GM18508 (cell line): Measurements from ENCODE around the gene ZNF609.
"Not testable (repeated sequence)": the region's sequence is repeated elsewhere in the genome, so short reads cannot be mapped to it uniquely, and the experiment has no call there.

ENCODE experiments used
- ATAC-seq: cut with Tn5 transposase; IDR thresholded peaks from one replicate; pipeline ENCODE4 v1.9.1; 2021; ENCODE audit warnings: moderate number of reproducible peaks; ENCODE audit not compliant: insufficient read depth, unreplicated experiment

The ZNF609 gene

DNA sequence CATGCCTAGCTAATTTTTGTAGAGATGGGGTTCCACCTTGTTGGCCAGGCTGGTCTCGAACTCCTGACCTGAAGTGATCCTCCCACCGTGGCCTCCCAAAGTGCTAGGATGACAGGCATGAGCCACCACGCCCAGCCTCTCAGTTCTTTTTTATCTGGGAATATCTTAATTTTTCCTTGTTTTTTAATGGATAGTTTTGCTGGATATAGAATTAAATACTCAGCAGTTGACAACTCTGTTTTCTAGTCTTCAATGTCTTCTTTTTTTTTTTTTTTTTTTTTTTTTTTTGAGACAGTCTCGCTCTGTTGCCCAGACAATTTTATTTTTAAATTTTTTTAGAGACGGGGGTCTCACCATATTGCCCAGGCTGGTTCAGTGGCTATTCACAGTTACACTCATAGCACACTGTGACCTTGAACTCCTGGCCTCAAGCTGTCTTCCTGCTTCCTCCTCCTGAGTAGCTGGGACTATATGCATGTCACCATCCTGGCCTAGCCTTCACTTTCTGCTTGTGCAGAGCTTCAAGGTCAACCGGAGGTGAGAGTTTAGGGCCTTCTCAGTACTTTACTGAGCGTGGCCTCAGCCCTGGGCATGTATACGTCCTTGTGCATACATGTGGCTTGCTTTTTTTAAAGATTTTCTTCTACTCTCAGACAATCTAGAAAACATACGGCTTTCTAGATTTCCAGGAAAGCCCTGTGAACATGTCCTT lies 120.5 kb downstream of the ZNF609 start:
- no peak for ATAC-seq

DNA sequence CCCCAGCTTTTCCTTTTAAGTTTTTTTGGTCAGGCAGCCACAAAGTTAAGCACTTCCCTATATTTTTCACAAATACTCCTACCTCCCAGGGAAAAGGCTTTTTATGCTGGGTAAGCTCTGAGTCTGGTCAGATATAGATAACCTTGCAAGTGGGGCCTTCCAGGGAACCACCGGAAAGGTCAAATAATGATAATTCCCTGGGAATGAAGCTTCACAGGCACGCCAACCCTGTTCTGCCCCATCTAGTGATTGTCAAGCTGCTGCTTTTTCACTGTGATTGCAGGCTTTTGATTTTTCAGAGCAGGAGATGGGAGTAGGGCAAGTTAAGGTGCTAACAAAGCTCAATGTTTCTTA lies 121.0 kb downstream of the ZNF609 start:
- no peak for ATAC-seq

DNA sequence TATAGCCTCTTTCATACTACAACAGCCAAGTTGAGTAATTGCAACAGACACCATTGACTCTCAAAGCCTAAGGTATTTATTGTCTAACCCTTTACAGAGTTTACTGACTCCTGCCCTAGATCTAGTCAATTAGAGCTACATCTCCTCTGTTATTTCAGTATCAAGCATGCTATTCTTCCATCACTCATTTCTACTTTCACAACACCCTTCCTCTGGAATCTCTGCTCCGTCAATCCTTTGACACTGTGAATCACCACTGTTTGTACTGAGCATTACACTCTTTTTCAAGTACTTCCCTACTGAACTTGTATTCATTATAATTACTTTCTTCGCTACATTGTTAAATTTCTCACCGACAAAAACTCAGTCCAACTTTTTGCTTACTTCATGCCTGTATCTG lies 121.8 kb downstream of the ZNF609 start:
- ATAC-seq = no peak

DNA sequence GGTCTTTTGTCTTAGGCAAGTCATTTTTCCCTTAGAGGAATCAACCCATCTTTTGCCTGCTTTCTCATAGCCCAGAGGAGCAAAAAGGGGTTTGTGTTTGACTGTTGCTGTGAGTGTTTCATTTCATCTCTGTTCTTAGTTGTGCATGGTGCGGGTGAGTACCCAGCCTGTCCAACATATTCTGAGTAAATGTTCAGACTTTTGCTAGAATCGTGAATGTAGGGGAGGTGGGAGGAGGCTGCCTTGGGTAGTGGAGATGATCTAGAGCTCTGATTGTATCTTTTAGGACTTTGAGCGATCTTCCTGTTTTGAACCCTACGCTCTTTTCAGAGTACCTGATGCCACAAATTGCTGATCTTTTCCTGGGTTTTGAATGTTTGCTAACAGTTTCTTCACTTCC lies 123.1 kb downstream of the ZNF609 start:
- no peak for ATAC-seq

DNA sequence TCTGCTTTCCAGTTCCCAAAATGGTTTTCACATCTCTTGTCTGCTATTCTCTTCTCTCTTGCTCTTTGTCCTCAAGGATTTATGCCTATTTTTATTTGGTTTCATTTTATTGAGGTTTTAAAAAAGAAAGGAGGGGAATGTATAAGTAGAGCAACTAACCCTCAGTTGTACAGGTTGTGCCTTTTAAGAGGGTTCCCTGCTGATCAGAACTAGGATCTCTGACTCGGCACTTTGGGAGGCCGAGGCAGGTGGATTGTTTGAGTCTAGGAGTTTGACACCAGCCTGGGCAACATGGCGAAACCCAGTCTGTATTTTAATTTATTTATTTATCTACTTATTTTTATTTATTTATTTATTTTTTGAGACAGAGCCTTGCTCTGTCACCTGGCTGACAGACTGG lies 123.6 kb downstream of the ZNF609 start:
- no peak for ATAC-seq

DNA sequence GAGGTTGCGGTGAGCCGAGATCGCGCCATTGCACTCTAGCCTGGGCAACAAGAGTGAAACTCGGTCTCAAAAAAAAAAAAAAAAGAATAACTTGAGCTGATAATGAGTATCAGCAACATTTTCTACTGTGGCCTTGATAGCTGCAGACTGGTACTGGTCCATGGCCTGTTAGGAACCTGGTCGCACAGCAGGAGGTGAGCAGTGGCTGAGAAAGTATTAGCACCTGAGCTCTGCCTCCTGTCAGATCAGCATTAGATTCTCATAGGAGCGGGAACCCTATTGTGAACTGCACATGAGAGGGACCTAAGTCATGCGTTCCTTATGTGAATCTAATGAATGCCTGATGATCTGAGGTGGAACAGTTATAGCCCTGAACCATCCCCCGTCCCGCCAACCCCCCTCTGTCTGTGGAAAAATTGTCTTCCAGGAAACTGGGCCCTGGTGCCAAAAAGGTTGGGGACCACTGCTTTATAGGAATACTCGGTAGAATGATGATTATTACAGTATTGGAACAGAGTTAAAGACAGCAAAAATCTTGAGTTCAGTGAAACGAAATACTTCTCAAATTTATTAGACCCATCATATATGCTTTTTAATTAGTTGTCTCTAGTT lies 126.0 kb downstream of the ZNF609 start:
- no peak for ATAC-seq

DNA sequence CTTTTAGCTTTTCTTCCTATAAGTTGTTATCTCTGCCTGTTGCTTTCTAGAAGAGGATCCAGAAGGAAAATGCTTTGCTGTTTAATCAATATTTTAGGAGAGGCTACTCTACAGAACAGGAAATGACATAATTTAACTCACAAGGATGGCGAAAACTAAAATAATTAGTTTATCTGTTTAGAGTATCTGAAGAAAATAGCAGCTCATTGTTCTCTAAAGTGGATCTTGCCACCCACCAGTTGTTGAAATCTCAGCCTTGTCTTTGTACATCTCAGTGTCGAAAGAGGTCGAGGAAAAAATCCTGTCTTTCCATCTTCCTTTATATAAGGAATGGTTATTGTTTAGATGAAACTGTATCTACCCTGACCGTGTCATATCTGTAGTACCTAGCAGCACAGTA lies 126.6 kb downstream of the ZNF609 start:
- no peak for ATAC-seq

DNA sequence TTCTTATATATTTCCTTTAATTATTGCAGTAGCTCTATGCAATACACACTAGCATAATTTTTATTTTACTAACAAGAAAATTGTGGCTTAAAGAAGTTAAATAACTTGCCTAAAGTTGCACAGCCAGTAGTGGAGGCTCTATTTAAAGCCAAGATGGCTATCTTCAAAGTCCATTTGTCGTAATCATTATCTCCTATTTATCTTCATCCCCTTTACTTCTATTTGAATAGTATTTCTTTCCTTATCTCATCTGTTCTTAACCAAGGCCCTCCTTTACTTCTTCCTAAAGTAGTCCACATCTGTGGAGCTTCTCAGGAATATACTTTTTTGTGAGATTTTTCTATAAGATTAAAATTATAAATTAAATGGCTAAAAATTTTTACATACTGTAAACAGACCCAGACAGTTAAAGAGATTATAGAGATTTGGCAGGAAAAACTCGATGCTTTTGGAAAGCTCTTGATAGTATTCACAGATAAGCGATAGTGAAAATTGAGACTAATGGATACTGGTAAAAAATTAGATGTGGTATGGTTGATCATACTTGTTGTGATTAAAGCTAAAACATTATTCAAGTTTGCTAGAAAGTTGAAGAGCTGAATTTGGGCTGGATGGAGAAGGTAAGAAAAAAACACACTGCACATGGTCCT lies 129.2 kb downstream of the ZNF609 start:
- no peak for ATAC-seq

DNA sequence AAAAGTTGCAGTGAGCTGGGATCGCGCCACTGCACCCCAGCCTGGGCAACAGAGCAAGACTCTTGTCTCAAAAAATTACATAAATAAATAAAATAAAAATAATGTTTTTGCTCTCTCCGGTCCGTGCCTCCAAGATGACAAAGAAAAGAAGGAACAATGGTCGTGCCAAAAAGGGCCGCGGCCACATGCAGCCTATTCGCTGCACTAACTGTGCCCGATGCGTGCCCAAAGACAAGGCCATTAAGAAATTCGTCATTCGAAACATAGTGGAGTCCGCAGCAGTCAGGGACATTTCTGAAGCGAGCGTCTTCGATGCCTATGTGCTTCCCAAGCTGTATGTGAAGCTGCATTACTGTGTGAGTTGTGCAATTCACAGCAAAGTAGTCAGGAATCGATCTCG lies 132.5 kb downstream of the ZNF609 start:
- ATAC-seq = not testable (repeated sequence)

DNA sequence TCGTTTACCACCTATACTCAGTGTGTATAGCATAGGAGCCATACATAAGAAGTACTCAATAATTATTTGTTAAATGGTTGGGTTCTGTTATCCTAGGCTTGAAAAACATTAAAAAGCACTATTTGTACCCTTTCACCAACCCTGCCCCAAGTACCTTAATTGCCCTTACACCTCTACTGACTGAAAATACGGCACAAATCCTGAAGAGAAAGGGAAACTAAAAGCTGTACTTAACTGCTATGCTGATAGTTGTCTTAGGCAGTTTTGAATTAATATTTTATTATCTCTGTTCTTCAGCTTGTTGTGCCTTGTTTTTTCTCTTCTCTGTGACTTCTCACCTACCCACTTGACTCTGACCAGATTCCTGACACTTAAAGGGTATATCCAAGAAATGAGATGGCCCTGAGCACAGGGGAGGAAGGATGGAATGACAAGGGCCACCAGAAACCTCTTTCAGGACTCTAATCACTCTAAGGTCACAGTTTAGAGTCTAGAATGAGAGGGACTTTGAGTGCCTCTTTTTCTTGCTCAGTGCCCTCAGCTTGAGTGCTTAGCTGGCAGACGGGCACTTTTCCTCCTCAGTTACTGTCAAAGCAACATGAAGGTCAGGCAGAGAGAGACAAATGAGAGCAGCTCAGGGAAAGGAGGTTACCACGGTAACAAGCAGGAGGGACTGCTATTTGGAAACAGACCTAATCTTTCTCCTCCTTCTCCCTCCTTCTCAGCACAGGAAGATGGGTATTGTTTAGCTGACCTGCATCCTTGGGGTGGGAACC lies 136.5 kb downstream of the ZNF609 start:
- ATAC-seq = no peak

DNA sequence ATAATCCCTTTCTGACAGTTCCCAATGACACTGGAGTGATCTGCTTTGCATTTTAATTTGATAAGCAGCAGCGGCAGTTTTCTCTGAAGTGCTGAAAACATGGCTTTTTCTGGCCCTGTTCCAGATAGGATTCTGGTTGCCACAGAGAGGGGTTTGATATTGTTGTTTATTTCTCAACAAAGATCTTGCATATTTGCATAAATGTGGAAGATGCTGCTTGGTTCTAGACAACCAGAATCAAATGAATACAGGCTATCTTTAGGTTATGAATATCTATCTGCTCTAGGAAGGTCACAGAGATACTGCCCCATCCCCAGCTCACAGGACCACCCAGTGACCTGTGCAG lies 137.1 kb downstream of the ZNF609 start:
- no peak for ATAC-seq

DNA sequence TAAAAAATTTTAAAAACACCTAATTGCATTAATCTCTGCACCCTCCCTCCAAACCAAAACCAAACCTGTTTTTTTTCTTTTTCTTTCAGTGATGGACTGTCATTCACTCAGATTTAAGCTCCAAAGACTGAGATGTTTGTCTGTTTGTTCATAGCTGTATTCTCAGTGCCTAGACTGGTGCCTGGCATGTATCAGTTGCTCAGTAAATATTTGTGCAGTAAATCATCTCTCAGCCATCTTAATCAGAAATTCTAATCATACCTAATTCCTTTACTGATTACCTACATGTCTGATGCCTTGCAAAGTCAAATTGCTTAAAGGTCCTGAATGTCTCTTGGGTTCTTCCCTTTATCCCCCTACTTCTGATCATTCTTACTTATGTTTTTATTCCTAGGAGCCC lies 138.8 kb downstream of the ZNF609 start:
- no peak for ATAC-seq

DNA sequence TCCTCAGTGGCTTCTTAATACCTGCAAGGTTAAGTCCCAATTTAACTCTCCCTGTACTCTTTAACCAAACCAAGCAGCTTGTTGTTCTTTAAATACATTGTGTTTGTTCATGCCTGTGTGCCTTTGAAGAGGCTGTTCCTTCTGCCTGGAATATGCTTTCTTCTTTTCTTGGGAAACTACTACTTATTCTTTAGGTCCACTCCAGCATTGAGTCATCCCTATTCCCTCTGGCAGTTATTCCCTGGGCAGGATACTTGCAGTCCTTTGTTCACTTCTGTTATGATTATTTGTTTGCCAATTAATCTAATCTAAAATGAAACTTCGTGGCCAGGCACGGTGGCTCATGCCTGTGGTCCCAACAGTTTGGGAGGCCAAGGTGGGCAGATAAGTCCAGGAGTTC lies 139.3 kb downstream of the ZNF609 start:
- ATAC-seq = no peak

DNA sequence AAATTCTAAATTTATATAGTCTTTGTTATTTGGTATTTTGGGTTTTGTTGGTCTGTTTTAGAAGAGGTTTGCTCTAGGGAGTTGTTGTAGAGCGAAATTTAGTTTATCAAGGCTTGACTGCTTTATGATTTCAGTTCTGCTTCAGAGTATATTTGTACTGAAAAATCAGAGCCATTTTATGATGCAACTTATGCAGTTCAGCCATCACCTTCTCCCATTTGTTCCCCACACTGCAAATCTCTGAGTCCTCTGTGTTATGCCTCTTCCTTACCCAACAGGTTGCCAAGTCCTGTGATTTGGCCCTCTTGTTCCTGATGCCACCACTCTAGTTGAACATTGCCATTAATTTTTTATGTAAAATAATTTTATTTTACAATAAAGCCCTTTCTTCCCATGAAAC lies 140.4 kb downstream of the ZNF609 start:
- no peak for ATAC-seq

DNA sequence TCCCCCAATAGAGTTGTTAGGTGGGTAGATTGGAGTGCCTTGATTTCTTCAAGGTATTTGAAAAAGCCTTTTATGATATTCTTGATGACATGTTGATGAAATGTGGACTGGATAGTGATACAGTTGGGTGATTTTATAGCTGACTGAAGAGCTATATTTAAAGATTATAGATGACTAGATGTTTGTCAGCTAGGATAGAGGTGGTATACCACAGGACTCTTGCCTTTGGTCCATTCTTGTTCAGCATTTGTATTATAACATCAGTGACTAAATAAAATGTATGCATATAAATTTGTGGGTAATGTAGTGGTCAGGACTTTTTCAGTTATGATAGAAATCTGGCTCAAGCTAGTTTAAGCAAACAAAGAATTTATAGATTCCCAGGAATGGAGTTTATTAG lies 143.9 kb downstream of the ZNF609 start:
- ATAC-seq = no peak

DNA sequence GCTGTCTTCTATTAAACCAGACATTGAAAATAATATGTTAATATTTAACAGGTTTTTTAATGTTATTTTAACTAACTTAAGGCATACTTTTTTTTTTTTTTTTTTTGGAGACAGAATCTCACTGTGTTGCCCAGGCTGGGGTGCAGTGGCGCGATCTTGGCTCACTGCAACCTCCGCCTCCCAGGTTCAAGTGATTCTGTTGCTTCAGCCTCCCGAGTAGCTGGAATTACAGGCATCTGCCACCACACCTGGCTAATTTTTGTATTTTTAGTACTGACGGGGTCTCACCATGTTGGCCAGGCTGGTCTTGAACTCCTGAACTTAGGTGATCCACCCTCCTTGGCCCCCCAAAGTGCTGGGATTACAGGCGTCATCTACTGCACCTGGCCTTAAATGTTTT lies 147.0 kb downstream of the ZNF609 start:
- not testable (repeated sequence) for ATAC-seq

DNA sequence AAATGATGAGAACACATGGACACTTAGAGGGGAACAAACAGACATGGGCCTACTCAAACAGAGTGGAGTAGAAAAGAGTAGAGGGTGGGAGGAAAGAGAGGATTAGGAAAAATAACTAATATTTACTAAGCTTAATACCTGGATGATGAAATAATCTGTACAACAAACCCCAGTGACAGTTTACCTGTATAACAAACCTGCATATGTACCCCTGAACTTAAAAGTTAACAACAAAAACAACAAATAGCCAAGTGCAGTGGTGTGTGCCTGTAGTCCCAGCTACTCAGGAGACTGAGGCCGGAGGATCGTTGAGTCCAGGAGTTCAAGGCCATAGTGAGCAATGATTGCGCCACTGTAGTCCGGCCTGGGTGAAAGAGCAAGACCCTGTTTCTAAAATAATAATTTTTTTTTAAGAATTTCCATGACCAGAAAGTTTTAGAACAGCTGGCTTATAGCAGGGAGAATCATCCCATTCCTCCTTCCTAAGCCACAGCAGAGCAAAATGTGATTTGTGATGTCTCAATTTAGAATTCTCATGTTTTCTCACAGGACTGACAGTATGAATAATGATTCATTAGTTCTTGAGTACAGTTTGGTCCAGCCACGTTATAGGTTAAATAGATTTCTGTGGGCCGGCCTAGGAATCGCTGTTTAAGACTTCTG lies 150.0 kb downstream of the ZNF609 start:
- ATAC-seq = no peak

DNA sequence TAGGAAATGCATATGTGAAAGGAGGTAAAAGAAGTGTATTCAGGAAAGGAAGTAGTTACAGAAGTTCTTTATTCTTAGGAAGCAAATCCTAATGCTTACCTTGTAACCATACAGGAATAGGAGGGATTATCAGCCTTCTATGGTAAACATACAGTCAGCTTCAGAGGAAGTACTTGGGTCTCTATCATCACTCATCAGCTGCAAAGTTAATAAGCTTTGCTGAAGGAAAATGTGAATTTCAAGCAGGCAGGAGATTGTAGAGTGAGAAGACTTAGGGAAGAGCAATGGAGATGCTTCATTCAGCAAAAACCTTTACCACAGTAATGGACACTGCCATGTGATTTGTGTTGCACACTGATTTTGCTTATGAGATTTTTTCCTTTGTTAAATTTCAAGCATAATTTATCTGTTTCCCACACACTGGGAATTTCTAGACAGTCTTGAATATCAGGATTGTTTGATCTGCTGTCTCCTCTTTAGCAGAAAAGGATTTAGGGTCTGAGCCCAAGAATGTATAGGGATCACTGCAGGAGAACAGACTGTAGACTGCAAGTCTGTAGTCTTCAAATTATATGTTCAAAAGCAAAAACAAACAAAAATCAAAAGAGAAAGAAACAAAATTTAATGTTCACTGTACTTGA lies 150.8 kb downstream of the ZNF609 start:
- no peak for ATAC-seq

DNA sequence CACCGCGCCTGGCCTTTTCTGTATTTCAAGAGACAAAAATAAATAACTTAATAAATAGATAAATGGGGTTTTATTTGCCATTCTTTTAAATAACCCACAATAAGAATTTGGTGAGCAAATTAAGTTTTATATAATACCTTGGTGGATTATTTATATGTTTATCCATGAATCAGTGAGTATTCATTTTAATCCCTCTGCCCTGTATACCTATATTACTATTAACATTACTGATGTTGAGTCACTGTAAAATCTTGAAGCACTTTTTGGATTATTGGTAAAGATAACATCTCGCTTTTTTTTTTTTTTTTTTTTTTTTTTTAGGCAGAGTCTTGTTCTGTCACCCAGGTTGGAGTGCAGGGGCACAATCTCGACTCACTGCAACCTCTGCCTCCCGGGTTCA lies 154.1 kb downstream of the ZNF609 start:
- no peak for ATAC-seq

DNA sequence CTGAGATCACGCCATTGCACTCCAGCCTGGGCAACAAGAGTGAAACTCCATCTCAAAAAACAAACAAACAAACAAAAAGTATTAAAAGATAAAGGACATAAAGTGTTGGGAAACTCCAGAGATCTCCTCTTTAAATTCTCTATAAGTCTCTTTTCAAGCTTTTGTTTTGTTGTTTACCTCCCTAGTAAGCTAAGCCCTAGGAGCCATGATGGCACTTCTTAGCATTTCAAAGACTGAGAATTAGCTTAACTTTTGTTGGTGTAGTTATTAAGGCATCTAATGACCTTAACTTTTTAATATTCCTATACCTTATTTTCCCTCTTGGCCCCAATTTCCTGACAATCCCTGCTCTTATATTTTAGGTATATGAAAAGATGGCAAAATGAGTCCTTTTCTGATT lies 157.3 kb downstream of the ZNF609 start:
- ATAC-seq = no peak
